ENCODE measurements around the gene RRP36.
"Not testable (repeated sequence)": the region's sequence is repeated elsewhere in the genome, so short reads cannot be mapped to it uniquely, and the experiment has no call there.

The RRP36 gene

GRCh38 chr6:43021270-43022047 lies at the start of gene RRP36:
Gene RRP36 (plus strand): TSS chr6:43021623. CDS start chr6:43021655, 32 bp downstream.
- peak; percentile 47 for DNase-seq (ENCODE audit: low read depth, low spot score)

- no peak for DNase-seq (ENCODE audit: low read depth, low spot score)
These were observed 49.6 kb upstream of the RRP36 start for GRCh38 chr6:42971746-42972327.

GRCh38 chr6:42973926-42974325 lies 47.5 kb upstream of the RRP36 start:
- DNase-seq (ENCODE audit: low read depth, low spot score) = no peak

- no peak for DNase-seq (ENCODE audit: low read depth, low spot score)
These were observed 46.4 kb upstream of the RRP36 start for GRCh38 chr6:42974919-42975505.

- DNase-seq (ENCODE audit: low read depth, low spot score) = no peak
These were observed 43.0 kb upstream of the RRP36 start for GRCh38 chr6:42978487-42978838.

GRCh38 chr6:42978839-42979522 lies 42.4 kb upstream of the RRP36 start, which contains the start of gene PEX6:
Gene PEX6 (minus strand): TSS chr6:42979181. CDS start chr6:42979150, 31 bp downstream.
- peak; percentile 86 for DNase-seq (ENCODE audit: low read depth, low spot score)

- DNase-seq (ENCODE audit: low read depth, low spot score) = no peak
These were observed 41.8 kb upstream of the RRP36 start for GRCh38 chr6:42979523-42980177.

- DNase-seq (ENCODE audit: low read depth, low spot score) = no peak
These were observed 39.6 kb upstream of the RRP36 start for GRCh38 chr6:42981836-42982235.

- peak; percentile 95 for DNase-seq (ENCODE audit: low read depth, low spot score)
These were observed 37.2 kb upstream of the RRP36 start, which contains the start of gene PPP2R5D for GRCh38 chr6:42984001-42984923. Gene PPP2R5D (plus strand): TSS chr6:42984570. CDS start chr6:42984678, 108 bp downstream.

- no peak for DNase-seq (ENCODE audit: low read depth, low spot score)
These were observed 36.4 kb upstream of the RRP36 start for GRCh38 chr6:42984924-42985475.

GRCh38 chr6:42987533-42988451 lies 33.6 kb upstream of the RRP36 start:
- no peak for DNase-seq (ENCODE audit: low read depth, low spot score)

- DNase-seq (ENCODE audit: low read depth, low spot score) = no peak
These were observed 32.9 kb upstream of the RRP36 start for GRCh38 chr6:42988486-42989020.

- DNase-seq (ENCODE audit: low read depth, low spot score) = no peak
These were observed 31.5 kb upstream of the RRP36 start for GRCh38 chr6:42989923-42990322.

- no peak for DNase-seq (ENCODE audit: low read depth, low spot score)
These were observed 28.0 kb upstream of the RRP36 start for GRCh38 chr6:42993445-42993844.

- no peak for DNase-seq (ENCODE audit: low read depth, low spot score)
These were observed 24.9 kb upstream of the RRP36 start for GRCh38 chr6:42996513-42996912.

- DNase-seq (ENCODE audit: low read depth, low spot score) = not testable (repeated sequence)
These were observed 23.2 kb upstream of the RRP36 start for GRCh38 chr6:42998205-42998604.

GRCh38 chr6:43001843-43002242 lies 19.6 kb upstream of the RRP36 start:
- no peak for DNase-seq (ENCODE audit: low read depth, low spot score)

GRCh38 chr6:43005844-43006243 lies 15.6 kb upstream of the RRP36 start:
- DNase-seq (ENCODE audit: low read depth, low spot score) = no peak

GRCh38 chr6:43006251-43006650 lies 15.2 kb upstream of the RRP36 start:
- no peak for DNase-seq (ENCODE audit: low read depth, low spot score)
